ENCODE measurements around the gene SFMBT1.
"Not testable (repeated sequence)": the region's sequence is repeated elsewhere in the genome, so short reads cannot be mapped to it uniquely, and the experiment has no call there.

Gene SFMBT1

DNA sequence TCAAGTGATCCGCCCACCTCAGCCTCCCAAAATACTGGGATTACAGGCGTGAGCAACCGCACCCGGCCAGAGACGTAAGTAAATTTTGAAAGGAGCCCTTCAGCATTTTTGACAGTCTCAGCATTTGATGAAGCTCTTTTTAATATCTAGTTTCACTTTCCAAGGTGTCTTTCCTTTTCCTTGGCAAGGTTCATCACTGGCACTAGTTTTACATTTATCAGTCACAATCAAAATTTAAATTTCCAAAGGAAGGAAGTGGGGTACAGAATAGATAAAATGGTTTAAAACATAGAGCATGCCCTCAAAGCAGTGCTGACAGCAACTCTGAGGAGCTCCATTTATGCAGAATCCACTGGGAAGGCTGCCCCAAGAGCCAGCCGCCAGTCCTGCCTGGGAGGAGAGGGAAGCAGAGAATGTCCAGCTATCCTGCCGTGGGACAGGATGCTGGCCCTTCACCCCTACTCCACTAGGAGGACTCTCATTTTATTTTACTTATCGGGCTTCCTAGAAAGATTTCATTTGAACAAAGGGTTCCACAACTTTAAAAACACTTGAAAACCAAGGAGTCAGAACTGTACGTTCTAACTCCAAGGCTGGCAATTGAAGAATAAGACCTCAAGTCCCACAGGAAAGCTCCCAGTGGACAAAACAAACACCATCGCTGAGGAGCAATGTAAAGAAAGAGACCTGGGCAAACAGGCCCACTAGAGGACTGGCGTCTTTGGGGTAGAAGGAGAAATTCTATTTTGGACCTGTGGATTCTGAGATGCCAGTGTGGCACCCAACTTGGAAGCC, 9.9 kb downstream of the SFMBT1 start:
- DNase-seq: no peak

DNA sequence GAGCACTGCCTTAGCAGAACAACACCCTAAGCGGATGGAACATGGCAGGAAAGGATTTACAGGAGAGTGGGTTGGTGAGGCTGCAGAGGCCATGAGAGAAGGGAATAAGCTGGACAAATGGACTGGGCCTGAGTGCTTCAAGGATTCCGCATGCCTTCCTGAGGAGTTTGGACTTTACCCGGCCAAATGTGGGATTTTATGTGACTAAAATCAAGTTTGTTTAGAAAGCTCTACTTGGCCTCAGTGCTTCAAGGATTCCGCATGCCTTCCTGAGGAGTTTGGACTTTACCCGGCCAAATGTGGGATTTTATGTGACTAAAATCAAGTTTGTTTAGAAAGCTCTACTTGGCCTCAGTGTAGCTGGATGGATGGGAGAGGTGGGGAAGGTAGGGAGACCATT, 10.9 kb downstream of the SFMBT1 start:
- DNase-seq: not testable (repeated sequence)

GRCh38 chr3:53034411-53034810, 11.5 kb downstream of the SFMBT1 start:
- not testable (repeated sequence) for DNase-seq

DNA sequence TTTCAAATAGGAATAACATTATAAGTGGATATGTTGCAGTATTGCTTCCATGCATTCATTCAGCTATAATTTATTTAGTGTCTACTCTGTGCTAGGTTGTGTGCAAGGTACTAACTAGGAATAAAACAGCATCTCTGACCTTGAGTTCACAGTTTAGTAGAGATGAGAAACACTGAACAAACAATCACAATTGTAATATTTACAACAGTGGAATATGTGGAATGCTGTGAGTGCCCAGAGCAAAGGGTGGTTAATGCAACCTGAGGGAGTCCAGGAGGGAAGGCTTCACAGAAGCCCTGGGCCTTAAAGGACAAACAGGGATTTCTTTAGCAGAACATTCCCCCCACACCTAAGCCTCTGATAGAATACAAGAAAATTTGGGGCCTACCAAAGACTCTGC, 13.3 kb downstream of the SFMBT1 start:
- no peak for DNase-seq

DNA sequence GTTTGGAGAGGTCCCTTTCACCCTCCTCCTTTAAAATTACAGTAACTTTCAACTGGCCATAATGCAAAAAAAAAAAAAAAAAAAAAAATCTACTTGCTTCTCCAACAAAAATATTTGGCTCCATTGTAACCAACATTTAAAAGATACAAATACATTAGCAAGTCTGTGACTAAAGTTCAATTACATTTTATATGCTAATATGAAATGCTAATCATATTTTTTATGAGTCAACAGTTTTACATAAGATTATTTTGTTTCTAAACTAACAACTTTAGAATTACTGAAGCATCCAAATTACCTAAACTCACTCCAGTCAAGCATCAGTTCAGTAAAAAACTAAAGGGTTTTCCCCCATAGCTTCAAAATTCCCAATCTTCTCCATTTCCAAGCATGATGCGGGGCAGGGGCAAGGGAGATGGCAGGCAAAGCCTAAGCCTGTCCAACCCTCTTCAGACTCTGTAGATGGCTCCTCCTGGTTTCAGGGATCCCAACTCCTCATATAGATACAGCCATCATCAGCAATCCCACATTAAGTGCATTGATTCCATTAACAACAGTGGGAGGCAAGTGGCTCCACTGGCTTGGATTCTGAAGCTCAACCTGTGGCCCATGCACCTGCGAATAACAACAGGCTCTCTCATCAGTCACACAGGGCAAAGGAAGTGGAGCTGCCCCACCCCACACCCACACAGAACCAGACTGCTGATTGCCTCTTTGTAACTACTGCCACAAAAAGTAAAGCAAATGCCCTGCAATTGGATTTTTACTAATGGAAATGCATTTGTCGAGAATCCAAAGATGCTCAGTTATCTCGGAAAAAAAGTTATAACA, 15.0 kb downstream of the SFMBT1 start:
- no peak for DNase-seq

- DNase-seq: no peak
Observed at GRCh38 chr3:53028641-53029040, 17.2 kb downstream of the SFMBT1 start.

DNA sequence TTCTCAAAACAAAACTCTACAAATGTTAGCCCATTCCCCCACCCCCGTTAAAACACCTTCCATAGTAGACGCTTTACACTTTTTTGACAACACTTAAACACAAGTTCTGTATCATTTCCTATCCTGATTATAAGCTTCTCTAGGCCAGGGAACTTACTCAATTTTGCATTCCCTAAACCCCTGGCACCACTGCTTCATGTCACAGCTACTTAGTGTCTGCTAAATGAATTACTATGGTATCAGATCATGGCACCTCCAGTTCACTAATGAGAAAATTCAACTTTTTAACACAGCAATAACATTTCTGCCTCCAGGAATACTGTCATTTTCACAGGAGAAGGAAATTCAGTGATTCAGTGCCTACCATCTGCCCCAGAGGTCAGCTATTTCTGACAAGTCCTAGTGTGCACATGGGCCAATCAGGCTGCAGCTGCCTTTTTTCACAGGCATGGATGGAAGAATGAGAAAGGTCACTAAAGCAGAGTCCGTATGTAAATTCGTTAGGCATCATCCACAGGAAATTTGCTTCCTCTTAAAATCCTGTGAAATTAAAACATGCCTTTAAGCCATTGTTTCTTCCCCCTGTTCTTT, 18.5 kb downstream of the SFMBT1 start:
- no peak for DNase-seq

DNA sequence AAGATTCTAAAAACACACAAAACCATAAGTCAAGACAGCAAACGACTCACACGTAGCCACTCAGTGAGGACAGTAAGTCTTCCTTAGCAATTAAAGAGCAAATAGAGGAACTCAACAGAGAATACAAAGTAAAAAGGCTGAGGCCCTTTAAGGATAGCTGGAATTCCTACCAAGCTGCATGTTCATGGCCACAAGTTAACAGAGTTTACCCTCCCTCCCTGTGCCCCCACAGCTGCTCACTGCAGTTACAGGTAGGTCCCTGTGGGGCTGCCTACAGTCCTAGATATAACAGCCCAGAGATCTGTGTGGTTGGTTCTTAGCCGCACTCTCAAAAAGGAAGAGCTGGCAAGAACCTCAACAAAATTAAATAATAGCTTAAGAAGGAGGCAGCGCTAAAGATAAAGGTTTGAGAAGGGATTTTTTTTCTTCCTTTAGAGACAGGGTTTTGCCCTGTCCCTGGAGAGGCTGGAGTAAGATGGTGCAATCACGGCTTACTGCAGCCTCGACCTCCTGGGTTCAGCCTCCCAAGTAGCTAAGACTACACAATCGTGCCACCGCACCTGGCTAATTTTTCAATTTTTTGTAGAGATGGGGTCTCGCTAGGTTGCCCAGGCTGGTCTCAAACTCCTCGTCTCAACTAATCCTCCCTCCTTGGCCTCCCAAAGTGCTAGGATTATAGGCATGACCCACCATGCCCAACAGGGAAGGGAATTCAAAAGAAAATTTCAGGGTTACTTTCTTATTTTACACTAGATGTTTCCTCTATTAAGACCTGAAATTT, 19.3 kb downstream of the SFMBT1 start:
- no peak for DNase-seq

DNA sequence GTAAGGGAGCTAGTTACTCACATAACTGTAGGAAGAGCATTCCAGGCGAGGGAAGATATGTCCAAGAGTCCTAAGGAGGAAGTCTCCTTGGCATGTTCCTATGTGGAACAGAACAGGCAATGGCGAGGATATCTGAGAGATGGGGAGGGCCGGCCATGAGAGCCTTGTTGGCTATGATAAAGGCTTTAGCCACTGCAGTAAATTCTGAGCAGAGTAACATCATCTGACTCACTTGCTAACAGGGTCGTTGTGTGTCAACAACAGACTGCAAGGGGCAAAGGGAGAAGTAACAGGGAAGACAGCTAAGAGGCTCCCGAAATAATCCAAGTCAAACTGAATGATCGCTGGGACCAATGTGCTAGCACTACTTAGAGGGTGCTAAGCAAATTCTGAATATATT, 21.6 kb downstream of the SFMBT1 start:
- DNase-seq: no peak

- no peak for DNase-seq
Observed at GRCh38 chr3:53023072-53023823, 22.6 kb downstream of the SFMBT1 start.

GRCh38 chr3:53022647-53023046, 23.2 kb downstream of the SFMBT1 start:
- no peak for DNase-seq

GRCh38 chr3:53016236-53016635, 29.6 kb downstream of the SFMBT1 start:
- no peak for DNase-seq

DNA sequence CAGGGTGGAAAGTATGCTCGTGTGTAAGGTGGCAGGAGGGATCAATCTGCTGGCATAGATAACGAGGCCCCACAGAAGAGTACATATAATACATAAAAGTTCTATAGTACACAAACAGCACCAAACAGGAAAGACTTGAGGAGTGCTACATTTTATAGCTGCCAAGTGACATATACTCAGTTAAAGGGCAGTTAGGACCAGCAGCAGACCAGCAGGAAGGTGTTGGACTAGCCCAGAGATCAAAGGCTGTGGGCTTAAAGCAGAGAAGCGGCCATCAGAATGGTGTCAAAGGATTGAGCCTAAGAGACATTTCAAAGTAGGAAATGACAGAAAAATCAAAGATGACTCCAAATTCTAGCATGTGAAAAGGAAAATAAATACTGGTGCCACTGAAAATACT, 34.5 kb downstream of the SFMBT1 start:
- no peak for DNase-seq

GRCh38 chr3:53009826-53010539, 35.9 kb downstream of the SFMBT1 start:
- DNase-seq: no peak

DNA sequence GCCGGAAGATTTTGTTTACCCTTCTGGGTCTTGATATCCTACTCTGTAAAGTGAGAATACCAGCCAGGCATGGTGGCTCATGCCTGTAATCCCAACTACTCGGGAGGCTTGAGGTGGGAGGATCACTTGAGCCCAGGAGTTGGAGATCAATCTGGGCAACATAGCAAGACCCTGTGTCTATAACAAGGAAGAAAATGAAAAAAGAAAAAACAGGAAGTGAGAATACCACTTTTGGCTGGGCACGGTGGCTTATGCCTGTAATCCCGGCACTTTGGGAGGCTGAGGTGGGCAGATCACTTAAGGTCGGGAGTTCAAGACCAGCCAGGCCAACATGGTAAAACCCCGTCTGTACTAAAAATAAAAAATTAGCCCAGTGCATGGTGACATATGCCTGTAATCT, 36.9 kb downstream of the SFMBT1 start:
- DNase-seq: no peak

DNA sequence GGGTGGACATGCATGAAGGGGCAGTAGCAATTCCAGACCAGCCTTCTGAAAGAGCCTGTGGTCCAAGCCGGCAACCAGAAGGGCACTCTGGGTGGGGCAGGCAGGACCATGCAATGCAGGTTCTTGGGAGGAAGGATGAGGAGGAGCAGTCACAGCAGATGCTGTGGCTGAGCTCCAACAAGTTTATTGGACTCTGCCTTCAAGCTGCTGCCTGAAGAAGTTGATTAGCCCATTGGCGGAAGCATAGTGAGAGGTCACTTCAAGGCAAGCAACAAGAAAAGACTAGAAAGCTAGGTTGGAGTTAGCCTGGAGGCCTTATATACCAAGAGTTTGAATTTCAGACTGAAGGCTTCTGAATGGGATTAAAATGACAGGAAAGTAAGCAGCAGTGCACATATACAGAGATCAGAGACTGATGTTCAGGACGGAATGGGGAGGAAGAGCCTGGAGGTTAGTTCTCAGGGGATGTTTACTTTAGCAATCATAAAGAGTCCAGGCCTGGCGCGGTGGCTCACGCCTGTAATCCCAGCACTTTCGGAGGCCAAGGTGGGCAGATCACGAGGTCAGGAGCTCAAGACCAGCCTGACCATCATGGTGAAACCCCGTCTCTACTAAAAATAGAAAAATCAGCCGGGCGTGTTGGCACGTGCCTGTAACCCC, 39.9 kb downstream of the SFMBT1 start:
- DNase-seq: no peak

DNA sequence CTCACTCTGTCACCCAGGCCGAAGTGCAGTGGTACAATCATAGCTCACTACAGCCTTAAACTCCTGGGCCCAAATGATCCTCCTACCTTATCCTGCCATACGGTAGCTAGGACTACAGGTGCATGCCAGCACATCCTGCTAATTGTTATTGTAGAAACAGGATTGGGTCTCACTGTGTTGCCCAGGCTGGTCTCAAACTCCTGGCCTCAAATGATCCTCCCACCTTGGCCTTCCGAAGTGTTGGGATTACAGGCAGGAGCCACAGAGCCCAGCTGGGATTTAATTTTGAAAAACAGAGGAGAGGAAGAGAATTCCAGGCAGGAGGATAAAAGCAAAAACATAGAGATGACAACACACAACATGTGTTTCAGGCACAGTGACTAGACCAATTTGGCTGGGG, 40.5 kb downstream of the SFMBT1 start:
- DNase-seq: no peak

- DNase-seq: no peak
Observed at GRCh38 chr3:53003320-53003719, 42.6 kb downstream of the SFMBT1 start.

DNA sequence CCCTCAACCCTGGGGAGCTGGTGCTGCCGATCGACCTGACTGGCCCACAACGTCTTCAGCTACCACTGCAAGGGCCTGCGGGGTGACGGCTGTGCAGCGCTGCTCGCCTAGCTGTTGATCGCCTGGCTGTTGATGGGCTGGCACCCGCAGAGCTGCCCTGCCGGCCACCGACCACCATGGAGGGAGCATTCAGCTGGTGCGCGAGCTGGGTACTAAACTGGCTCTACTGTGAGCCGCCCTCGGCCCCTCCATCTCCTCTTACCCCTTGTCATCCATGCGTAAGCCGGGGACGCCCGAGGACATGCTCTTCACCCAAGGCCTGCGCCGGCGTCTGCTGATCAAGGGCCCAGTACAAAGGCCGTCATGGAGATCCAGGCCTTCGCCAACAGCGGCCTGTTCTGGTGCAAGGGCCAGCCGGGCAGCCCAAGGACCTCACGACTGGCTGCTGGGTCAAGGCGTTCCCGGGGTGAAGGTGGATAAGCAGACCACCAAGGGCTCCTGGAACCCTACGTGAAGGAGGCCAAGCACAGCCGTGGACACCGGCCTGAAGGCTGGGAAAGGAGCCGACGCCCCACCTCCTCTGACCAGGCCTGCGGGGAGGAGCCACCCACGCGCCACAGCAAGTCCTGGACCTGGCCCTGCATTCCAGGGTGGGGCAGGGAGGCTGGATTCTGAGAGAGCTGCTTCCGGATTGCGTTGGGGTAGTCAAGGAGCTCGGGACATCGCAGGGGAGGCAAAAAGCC, 46.9 kb downstream of the SFMBT1 start:
- DNase-seq: no peak

- no peak for DNase-seq
Observed at GRCh38 chr3:52990637-52991036, 55.2 kb downstream of the SFMBT1 start.
